Measurements from ENCODE around the gene PPP1R12C.
A peak's percentile ranks its signal among the peaks of the same experiment; 100 is the strongest.

The PPP1R12C gene

DNA sequence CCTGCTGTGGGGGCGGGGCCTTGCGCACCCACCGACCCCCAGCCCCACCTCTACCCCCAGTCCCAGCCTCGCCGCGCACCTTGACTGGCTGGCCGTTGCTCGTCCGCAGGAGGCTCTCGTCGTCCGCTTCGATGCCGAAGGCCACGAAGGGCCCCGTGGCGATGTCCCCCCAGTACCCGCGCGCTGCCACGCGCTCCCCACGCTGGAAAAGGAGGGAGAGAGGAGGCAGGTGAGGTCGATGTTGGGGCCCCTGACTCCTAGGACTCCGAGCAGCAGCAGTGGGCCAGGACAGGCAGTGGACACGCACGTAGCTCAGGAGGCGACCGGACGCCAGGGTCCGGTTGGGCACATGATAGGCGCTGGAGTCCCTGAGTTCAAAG, 43.5 kb upstream of the PPP1R12C start:
- peak; percentile 76 for TF ChIP-seq POLR2AphosphoS5 (IDR thresholded peaks at IDR 0.05; ENCODE audit: low read depth, low read length)
- 0 out of 2 replicates have a peak, but pooled peaks have one; percentile 44 for TF ChIP-seq TAF1 (IDR thresholded peaks at IDR 0.05; ENCODE audit: borderline replicate concordance, insufficient read depth, low read length)
- no peak for TF ChIP-seq FOXP2 (optimal IDR thresholded peaks at IDR 0.05; ENCODE audit: borderline replicate concordance, extremely low read depth, extremely low read length, insufficient read depth)
- TF ChIP-seq, protein P1, sequence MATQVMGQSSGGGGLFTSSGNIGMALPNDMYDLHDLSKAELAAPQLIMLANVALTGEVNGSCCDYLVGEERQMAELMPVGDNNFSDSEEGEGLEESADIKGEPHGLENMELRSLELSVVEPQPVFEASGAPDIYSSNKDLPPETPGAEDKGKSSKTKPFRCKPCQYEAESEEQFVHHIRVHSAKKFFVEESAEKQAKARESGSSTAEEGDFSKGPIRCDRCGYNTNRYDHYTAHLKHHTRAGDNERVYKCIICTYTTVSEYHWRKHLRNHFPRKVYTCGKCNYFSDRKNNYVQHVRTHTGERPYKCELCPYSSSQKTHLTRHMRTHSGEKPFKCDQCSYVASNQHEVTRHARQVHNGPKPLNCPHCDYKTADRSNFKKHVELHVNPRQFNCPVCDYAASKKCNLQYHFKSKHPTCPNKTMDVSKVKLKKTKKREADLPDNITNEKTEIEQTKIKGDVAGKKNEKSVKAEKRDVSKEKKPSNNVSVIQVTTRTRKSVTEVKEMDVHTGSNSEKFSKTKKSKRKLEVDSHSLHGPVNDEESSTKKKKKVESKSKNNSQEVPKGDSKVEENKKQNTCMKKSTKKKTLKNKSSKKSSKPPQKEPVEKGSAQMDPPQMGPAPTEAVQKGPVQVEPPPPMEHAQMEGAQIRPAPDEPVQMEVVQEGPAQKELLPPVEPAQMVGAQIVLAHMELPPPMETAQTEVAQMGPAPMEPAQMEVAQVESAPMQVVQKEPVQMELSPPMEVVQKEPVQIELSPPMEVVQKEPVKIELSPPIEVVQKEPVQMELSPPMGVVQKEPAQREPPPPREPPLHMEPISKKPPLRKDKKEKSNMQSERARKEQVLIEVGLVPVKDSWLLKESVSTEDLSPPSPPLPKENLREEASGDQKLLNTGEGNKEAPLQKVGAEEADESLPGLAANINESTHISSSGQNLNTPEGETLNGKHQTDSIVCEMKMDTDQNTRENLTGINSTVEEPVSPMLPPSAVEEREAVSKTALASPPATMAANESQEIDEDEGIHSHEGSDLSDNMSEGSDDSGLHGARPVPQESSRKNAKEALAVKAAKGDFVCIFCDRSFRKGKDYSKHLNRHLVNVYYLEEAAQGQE (IDR thresholded peaks at IDR 0.05; ENCODE audit: insufficient read depth in 1 of 2, low read depth in 2 of 2, low read length in 2 of 2): no peak
- TF ChIP-seq SIN3A (IDR thresholded peaks at IDR 0.05; ENCODE audit: borderline replicate concordance, insufficient read depth, low read length): no peak

DNA sequence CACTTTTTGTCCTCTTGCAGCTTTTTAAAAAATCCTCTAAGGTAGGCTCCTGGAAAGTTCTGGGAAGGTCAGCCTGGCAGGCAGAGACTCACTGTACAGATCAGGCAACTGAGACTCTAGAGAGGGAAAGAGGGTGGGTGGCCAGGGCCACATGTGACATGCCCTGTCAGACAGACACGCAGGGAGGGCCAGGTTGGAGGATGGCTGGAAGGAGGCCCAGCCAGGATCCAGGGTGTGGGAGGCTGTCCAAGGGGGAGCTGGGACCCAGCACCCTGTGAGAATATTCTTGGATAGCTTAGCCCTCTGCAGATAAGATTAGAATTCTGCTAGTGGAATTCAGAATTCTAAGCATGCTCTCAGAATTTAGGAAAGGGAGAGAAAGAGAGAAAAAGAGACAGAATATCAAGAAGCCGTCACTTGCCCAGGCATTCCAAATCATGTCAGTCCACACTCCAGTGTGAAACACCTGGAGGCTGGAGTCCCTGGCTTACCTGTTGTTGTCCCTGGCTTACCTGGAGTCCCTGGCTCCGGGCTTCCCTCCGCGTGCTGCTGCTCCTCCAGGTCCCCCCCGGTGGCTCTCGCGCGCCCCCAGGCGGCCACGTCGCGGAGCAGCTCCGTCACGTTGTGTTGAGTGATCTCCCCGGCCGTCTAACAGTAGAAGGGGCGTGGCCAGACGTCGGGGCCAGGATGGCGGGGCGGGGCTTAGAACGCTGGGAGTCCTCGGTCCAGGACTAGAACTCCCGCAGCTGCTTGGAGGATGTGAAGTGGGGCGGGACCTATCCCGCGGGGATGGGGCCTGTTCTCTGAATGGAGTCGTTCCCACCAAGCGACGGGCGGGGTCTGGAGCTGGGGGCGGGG, 42.9 kb upstream of the PPP1R12C start:
- TF ChIP-seq FOXP2 (optimal IDR thresholded peaks at IDR 0.05; ENCODE audit: borderline replicate concordance, extremely low read depth, extremely low read length, insufficient read depth): peak; percentile 90
- TF ChIP-seq POLR2AphosphoS5 (IDR thresholded peaks at IDR 0.05; ENCODE audit: low read depth, low read length): 0 out of 2 replicates have a peak, but pooled peaks have one; percentile 16
- no peak for TF ChIP-seq SIN3A (IDR thresholded peaks at IDR 0.05; ENCODE audit: borderline replicate concordance, insufficient read depth, low read length)

DNA sequence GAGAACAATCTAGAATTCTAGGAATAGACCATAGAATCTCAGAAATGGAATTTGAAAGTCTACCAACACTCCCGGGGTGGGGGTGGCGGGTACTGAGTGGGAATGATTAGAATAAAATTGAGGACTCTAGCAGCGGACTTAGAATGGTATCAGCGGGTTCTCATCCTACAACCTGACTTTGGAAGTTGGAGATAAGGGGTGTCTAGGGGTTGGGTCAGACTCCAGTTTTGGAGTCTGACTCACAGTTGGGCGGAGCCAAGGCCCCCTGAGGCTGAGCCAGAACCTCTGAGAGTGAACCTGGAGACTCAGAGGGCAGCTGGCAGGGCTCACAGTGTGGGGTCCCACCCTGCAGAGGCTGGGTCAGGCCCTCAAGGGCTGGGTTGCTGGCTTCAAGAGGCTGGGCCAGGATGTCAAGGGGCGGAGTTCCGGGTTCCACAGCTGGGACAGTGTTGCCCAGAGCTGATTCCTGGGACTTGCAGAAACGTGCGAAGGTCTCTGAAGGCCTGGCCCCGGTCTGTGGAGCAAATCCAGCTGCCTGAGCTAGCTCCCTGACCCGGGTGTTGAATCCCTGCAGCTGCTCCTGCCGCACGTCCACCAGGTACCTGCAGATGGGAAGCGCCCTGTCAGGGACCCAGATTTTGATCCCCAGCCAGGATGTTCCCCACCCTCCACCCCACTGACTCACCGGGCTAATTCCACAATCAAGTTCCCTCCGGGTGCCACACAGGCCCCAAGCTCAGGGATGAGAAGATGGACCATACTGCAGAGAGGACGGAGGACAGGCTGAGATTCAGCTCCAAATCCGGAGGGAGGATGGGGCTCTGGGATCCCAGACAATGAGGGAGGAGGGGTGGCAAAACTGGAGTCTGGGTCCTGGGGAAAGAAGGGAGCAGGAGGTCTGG, 41.7 kb upstream of the PPP1R12C start:
- TF ChIP-seq SIN3A (IDR thresholded peaks at IDR 0.05; ENCODE audit: borderline replicate concordance, insufficient read depth, low read length) (no peak), TAF1 (IDR thresholded peaks at IDR 0.05; ENCODE audit: borderline replicate concordance, insufficient read depth, low read length) (no peak), POLR2AphosphoS5 (IDR thresholded peaks at IDR 0.05; ENCODE audit: low read depth, low read length) (peak; percentile 15; the same call in 1 of the 2 replicates), FOXP2 (optimal IDR thresholded peaks at IDR 0.05; ENCODE audit: borderline replicate concordance, extremely low read depth, extremely low read length, insufficient read depth) (no peak)

DNA sequence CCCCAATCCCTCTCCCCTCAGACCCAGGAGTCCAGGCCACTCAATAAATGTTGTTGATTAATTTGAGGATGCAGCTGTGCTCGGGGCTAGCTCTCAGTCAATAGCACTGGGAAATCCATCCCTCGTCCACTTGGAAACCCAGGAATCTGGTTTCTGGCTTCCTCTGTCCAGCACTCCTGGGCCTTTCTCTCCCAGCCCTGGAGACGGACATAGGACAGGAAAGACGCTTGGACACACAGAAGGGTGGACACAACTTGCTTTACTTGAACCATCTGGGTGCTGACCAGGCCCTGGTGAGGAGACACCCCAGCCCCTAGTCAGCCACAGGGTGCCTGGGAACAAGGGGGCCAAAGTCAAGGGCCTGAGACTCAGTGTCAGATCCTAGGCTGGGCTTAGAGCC, 41.0 kb upstream of the PPP1R12C start:
- TF ChIP-seq, protein P1 (IDR thresholded peaks at IDR 0.05; ENCODE audit: insufficient read depth in 1 of 2, low read depth in 2 of 2, low read length in 2 of 2): peak; percentile 24 to 53; a peak in 1 of 4 replicates
- TF ChIP-seq SIN3A (IDR thresholded peaks at IDR 0.05; ENCODE audit: borderline replicate concordance, insufficient read depth, low read length): no peak

DNA sequence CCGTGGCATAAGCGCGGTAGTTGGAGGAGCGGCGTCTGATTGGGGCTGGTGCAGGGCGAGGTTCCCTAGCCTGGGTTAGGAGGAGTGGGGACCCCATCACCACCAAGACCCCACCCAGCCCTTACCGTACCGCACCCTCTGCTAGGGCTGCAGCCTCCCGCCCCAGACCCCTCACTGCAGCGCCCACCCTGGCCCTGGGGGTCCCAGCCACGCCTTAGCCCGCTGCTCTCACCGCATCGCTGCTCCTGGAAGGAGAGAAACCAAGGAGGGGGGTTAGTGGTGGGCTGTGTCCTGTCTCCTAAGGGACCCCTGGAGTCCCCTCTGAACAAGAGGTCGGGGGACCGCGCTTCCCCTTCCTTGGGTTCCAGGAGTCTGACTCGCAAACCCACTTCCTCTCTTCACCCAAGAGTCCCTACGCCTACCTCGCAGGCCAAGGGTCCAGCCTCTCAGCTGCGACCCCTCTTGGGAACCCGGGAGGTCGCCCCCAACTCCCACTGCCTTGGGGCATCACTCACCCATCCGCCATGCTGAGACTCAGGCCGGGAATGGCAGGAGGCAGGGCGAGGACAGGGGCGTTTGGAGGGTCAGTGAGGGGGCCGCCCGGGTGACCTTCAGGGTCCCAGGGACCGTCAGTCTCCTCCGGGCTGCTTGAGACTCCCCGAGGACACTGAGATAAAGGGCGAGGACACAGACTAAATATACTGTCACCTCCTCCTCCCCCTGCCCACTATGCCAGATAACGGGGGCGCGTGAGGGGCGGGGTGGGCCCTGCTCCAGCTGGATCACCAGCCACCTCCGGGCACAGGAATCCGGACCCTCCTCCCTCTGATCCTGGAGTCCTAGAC, 39.8 kb upstream of the PPP1R12C start, which contains the start of gene TNNI3:
Gene TNNI3, minus strand, starts transcription at position 669 of the 845 bp plus-strand sequence. Its CDS starts 143 bp downstream, at position 526.
- no peak for TF ChIP-seq TAF1 (IDR thresholded peaks at IDR 0.05; ENCODE audit: borderline replicate concordance, insufficient read depth, low read length)
- TF ChIP-seq POLR2AphosphoS5 (IDR thresholded peaks at IDR 0.05; ENCODE audit: low read depth, low read length): no peak
- TF ChIP-seq, protein P1 (IDR thresholded peaks at IDR 0.05; ENCODE audit: insufficient read depth in 1 of 2, low read depth in 2 of 2, low read length in 2 of 2): no peak
- no peak for TF ChIP-seq SIN3A (IDR thresholded peaks at IDR 0.05; ENCODE audit: borderline replicate concordance, insufficient read depth, low read length)
- TF ChIP-seq FOXP2 (optimal IDR thresholded peaks at IDR 0.05; ENCODE audit: borderline replicate concordance, extremely low read depth, extremely low read length, insufficient read depth): no peak
